Measurements from ENCODE around the gene INAVA.

The INAVA gene, protein sequence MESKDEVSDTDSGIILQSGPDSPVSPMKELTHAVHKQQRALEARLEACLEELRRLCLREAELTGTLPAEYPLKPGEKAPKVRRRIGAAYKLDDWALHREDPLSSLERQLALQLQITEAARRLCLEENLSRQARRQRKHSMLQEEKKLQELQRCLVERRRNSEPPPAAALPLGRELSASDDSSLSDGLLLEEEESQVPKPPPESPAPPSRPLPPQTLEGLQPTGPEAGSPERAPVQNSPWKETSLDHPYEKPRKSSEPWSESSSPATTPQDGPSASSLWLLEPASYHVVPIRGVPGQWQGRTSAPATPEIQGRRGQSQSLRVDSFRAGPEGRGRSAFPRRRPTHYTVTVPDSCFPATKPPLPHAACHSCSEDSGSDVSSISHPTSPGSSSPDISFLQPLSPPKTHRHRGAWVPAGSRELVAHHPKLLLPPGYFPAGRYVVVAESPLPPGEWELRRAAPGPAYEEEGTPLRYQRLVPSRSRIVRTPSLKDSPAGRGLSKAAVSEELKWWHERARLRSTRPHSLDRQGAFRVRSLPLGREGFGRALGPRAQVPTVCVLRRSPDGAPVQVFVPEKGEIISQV

DNA sequence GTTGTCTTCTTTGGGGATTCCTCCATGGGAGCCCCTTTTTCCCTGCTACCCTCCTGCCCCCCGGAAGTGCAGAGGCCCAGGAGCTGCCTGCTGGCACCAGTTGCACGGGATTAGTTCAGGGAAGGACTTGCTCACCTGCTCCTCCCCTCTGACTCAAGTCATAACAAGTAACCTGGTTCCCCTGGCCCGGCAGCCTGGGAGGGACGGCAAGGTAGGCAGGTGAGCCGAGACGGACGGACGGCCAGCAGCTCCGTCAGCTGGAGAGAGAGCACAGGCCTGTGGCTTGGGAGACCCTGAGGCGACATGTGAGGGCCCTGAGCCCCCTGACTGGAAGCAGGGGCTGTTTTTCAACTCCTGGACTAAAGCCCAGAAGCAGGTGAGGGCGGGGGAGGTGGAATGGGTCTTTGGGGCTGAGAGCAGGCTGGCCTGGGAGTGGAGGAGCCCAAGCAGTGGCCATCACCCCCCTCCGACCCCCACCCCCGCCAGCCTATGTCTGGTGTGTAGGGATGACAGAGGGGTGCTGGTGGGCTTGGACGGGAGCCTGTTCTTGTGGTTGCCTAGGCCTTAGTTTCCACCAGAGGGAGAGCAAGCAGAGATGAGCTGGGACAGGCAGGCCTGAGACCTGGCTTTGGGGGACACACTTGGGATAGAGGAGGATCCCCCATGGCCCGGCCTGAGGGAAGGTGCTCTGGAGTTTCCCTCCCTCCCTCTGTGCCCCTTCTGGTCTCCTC, at the start of gene INAVA:
TSS of gene INAVA (plus strand) at position 189 of the 731 bp plus-strand sequence. CDS start 3,501 bp downstream, outside the sequence.
- no peak for DNase-seq (ENCODE audit: low spot score)

DNA sequence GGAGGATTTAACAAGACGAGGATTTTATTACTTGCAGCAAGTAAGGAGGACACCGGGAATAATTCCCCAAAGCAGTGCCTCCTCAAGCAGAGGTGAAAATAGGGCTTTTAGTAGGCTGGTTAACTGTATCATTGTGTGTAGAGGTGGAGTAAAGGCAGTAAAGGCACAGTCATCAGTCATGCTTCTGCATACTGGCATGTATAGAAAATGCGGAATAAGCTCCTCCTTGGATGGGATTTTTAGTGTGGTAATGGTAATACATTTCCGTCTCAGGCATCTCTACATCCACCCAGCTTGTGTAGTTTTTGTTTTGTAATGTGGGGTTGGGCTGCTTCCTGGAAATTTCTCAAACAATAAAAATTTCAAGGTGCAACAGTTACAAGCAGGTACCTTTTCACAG, 49.3 kb upstream of the INAVA start:
- no peak for DNase-seq (ENCODE audit: low spot score)

DNA sequence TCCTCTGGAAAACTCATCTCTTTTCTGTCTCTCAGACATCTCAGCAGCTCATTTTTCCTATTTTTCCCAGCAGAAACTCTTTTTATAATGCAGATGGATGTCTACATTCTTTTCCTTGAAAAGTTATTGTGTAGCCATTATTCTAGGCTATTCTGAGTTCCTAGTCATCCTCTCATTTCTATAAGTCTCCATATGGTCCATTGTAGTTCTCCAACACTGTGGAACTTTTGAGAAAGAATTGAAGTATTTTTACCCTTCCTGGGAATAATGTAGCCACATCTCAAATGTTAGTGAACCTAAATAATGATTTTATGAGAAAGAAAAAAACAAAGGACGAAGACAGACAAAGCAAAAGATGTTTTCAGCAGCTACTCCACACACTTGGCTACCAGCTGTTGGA, 48.3 kb upstream of the INAVA start:
- DNase-seq (ENCODE audit: low spot score): no peak

DNA sequence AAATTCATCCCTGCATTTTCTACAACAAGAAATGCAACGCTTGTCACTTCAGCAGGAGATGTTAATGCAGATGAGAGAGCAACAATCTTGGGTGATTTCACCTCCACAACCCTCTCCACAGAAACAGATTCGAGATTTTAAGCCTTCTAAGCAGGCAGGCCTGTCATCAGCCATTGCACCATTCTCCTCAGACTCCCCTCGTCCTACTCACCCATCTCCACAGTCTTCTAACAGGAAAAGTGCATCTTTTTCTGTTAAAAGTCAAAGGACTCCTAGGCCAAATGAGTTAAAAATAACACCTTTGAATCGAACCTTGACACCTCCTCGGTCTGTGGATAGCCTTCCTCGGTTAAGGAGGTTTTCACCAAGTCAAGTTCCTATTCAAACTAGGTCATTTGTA, 45.3 kb upstream of the INAVA start:
- no peak for DNase-seq (ENCODE audit: low spot score)

DNA sequence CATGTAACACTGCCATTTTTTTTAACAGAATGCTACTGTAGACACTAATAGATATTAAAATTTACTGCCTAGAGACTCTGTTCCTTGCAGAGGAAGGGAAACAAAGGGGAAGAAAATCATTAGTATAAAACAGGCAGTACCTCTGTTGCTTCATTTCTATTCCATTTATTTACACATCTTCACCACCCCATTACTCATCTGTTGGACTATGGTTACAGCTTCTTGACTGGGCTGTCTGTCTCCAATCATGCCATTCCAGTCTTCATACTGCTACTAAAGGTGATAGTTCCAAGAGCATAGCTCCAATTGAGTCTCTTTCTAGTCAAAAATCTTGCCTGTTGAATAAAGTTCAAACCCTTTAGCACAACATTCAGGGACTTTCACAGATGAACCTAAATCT, 44.1 kb upstream of the INAVA start:
- DNase-seq (ENCODE audit: low spot score): no peak

DNA sequence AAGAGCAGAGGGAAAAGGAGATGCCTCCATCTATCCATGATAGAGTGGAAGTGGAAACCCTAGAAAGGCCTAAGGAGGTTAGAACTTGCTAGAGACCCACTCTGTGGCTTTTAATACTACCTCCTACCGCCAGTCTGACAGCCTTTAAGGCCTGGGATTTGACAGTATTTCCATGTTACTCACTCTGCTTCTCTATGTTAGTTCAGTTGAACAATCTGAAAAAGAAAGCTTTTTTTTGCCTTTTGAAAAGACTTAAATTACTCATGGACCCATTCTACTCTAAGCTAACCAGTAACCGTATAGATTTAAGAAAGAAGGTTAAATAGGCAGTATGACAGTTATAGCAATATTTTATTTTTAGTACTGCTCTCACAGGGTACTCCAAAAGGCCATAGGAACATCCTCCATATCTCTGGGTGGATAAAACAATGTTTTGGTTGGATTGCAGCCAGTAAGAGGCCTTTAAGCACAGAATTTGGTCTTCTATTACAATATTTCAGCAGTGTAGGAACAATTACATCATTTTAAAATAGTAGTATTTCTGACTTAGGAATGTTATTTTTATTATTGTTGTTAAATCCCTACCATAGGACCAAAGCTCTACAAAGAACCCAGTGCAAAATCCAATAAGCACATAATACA, 37.9 kb upstream of the INAVA start:
- no peak for DNase-seq (ENCODE audit: low spot score)

DNA sequence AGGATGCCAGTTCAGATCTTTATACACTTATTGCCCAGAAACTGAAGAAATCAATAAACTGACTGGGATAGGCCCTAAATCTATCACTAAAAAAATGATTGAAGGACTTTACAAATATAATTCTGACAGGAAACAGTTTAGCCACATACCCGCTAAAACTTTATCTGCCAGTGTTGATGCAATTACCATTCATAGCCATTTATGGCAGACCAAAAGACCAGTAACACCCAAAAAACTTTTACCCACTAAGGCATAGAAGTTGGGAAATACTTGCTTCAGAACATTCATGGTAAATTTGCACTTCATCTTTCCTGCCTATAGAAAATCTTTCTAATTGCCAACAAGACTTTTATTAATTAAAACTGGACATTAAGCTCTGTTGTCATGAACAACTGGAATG, 36.9 kb upstream of the INAVA start:
- no peak for DNase-seq (ENCODE audit: low spot score)

DNA sequence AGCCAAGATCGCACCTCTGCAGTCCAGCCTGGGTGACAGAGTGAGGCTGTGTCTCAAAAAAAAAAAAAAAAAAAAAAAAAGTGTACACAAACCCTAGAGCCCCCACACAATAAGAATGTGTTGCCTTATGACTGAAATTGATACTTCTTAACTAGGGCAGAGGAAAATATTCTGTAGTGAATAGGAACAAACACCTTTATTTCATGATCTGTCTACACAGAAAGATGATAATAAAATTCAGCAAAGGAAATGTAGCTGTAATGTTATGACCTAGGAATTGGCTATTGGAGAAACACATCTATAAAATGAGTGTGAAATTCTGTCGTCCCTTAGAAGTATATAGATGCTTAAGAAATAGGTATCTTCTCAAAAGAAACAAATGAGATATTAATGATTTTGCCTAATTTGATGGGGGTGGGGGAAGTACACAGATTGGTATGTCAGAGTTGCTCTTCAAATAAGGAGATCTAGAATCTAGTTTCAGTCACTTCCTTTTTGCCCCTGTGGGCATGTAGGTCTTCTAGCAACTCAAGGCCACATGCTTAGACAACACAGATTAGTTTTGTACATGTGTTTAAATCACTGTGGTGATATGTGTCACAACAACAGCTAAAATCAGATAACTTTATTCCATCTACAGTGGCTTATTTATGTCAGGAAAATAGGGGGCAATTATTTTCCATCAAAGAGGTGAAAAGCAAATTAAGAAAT, 32.6 kb upstream of the INAVA start:
- DNase-seq (ENCODE audit: low spot score): no peak

DNA sequence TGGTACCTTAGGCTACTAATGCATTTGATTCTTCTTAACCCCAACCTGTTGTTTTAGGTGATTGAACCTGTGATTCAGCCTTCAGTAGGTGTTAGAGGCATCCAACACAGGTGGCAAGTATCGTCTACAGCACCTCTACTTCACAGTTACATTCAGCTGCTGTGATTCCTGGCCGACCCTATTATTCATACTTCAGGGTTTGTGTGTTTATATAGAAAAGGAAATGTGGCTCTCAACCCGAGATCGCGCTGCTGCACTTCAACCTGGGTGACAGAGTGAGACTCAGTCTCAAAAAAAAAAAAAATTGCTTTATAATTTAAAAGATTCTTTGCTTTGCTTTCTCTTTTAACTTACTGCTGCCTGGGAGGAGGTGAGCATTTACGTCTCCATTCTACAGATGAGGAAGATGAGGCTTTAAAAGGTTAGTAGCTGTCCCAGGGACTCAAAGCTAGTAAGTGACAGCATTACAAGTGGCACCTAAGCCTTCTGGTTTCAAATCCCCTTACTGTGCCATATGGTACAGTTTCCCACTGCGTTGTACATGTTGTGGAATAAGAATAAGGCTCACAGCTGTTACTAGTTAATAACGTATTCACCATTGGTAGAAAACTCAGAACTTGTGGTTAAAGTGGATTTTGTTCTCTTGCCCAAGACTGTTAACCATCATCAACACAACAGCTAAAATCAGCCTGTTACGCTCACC, 31.8 kb upstream of the INAVA start:
- DNase-seq (ENCODE audit: low spot score): no peak

DNA sequence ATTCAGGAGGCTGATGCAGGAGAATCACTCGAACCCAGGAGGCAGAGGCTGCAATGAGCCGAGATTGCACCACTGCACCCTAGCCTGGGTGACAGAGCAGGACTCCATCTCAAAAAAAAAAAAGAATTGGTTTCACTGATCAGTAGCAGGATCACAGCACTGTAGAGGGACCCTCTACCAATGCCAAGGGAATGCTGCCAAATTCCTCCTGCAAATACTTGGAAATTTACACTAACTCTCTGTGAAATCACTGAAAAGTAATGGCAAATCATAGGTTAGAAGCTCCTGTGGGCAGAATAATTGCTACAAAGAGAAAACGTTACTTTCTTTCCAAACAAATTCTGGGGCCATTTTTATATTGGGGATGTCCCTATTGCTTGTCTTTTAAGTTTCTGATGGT, 28.6 kb upstream of the INAVA start:
- no peak for DNase-seq (ENCODE audit: low spot score)

DNA sequence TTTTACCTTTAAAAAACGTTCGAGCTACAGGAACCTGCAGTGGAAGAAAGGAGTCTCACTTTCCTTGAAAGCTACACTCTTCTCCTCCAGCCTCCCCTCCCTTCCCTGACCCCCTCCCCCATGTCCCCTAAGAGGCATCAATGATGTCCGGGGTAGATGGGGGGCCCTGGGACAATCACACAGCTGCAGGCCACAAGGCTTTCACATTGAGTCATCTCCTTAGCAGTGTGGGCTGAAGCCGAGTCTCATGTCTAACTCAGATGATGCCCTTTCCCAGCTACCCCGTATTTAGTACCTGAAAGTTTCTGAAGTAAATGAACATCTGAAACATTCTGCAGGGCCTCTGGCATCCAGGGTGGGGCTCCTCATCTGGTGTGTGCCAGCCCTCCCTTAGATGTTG, 28.2 kb upstream of the INAVA start:
- no peak for DNase-seq (ENCODE audit: low spot score)

DNA sequence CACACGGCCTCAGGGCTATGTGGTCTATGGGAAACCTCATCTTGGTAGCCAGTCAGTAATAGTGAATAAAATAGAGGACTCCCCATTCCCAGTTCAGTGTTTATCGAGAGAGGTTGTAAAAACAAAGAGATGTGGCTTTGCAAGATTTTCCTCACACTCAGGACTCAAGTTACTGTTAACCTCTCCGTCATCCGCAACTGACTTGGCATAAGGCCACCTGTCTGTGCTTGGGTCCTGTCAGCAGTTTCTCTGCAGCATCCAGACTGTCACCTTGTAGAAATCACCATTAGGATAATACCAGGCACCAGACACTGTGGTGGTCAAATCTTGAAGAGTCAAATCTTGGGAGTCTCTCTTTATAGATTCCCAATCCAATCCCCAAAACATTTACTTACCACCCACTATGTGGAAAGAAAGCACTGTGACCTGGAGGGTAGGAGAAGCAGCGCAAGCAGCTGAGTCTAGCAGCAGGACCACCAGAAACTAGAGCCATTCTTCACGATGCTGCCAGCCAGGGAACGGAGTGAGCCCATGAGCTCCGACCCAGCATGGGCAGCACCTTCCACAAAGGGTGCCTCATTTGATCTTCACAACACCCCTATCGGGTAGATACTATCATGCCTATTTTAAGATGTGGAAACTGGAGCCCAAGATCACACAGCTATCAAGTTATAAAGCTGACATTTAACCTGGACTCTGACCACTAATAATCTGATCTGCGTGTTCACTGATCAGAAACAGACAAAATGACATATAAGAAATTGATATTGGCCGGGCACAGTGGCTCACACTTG, 27.5 kb upstream of the INAVA start:
- DNase-seq (ENCODE audit: low spot score): no peak

DNA sequence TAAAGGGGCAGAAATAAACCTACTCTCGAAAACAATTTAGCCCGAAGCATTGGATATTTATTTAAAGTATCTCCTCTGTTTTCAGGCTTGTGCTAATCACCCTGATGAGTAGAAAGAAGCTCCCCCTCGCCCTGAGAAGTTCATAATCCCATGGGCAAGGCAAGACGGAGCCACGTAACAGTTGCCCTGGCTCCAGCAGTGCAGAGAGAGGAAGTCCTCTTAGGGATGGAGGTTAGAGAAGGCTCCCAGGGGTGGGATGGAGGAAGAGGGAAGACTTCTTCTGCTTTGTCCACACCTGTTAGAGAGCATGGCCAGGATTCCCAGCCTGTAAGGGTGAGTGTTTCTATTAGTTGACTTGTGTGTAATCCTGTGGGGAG, 25.3 kb upstream of the INAVA start:
- DNase-seq (ENCODE audit: low spot score): no peak

DNA sequence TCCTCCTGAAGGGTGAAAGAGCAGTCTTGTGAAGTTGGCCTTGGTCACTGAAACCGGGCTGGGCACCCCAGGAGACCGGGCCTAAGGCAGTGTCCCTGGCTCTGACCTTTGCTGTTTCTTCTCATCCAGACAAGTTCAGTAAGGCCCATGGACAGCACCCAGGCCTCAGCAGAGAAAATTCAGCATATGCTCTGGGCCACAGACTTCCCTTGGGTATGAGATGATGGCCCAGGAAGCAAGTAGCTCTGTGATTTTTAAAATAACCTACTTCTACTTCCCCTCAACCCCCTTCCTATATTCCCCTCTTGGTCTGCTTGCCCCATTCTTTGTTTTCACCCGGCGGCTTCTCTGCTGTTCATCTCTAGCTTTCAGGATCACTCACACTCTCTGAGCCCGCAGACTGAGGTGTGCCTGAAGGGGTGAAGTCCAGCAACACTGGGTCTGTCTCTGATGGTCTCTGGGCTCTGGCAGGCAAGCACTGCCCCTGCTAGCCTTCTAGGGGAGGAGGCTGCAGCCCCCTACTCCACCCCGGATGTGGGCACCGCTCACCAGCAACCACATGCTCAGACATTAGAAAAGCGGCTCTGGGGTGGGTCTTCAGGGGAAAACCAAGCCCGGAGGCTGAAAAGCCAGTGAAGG, 24.8 kb upstream of the INAVA start:
- DNase-seq (ENCODE audit: low spot score): no peak

DNA sequence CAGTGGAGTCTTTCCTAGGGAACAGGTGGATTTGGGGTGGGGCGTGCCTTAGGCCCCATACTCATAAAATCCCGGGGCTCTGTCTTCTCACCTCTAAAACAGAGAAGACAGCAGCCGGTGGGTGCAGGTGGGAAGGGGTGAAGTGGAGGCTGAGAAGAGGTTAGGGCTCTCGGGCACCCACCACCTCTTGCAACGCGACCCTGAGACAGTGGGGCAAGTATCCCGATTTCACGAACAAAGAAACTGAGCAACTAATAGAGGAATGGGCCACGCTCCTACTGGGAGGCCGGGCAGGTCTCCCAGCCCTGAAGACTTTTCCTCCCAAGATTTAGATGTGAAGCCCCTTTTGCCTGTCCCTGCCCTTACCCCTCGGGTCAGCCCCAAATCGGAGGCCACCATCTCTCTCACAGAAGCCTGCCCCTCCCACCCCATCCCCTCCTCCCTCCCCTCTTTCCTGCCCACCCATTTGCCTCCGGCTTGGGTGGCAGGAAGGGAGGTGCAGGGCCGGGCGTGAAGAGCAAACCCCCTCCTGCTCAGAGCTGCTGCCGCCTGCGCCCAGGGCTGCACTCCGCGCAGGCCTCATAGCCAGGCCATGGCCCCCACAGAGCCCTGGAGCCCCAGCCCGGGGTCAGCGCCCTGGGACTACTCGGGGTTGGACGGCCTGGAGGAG, 22.1 kb upstream of the INAVA start, which contains the start of gene GPR25:
TSS of gene GPR25 (plus strand) at position 536 of the 670 bp plus-strand sequence. CDS start at position 593, 57 bp downstream.
- DNase-seq (ENCODE audit: low spot score): no peak

DNA sequence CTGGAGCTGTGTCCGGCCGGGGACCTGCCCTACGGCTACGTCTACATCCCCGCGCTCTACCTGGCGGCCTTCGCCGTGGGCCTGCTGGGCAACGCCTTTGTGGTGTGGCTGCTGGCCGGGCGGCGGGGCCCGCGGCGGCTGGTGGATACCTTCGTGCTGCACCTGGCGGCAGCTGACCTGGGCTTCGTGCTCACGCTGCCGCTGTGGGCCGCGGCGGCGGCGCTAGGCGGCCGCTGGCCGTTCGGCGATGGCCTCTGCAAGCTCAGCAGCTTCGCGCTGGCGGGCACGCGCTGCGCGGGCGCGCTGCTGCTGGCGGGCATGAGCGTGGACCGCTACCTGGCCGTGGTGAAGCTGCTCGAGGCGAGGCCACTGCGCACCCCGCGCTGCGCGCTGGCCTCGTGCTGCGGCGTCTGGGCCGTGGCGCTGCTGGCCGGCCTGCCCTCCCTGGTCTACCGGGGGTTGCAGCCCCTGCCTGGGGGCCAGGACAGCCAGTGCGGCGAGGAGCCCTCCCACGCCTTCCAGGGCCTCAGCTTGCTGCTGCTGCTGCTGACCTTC, 21.5 kb upstream of the INAVA start:
- peak; percentile 69 for DNase-seq (ENCODE audit: low spot score)

DNA sequence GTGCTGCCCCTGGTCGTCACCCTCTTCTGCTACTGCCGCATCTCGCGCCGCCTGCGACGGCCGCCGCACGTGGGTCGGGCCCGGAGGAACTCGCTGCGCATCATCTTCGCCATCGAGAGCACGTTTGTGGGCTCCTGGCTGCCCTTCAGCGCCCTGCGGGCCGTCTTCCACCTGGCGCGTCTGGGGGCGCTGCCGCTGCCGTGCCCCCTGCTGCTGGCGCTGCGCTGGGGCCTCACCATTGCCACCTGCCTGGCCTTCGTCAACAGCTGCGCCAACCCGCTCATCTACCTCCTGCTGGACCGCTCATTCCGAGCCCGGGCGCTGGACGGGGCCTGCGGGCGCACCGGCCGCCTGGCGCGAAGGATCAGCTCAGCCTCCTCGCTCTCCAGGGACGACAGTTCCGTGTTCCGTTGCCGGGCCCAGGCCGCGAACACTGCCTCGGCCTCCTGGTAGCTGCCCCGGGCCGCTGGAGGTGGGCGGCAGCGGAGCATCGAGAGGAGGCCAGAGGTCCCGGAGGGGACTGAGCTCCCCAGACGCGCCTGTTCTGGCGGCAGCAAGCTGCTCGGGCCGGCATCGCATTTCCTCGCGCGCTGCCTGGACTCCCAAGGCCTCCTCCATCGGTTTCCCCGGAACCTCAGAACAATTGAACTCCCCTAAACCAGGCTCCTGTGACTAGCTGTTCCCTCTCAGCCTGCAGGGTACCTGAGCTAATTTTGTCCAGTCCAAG, 20.9 kb upstream of the INAVA start:
- no peak for DNase-seq (ENCODE audit: low spot score)

DNA sequence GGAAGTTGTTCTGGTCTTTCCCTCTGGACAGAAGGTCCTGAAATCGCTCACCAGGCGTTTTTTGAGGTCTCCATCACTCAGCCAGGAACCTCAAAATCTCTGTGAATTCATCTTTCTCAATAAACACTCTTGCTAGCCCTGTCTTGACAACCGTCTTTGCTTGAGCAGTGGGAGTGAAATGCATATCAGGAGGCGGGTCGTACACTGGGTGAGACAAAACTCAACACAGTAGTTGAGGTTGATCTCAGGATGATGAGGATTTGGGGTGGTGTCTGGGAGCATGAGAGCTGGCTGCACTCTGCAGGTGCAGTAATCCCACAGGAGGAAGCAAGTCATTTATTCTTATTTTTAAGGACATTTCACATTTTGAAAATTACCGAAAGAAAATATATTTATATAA, 20.0 kb upstream of the INAVA start:
- DNase-seq (ENCODE audit: low spot score): no peak
